ENCODE data around the gene KLHL5. TPM values are rescaled to one million over a fixed set of nuclear protein-coding genes. Genes with fewer than 3 reads are reported as not detected.

The KLHL5 gene
- polyA plus RNA-seq, 1 donor from 2014 or later = 33.8 TPM

- Histone ChIP-seq H3K9me2 (ENCODE audit: insufficient read depth, low read length) (no peaks in the 10 kb centered on the region), H3K36me3 (ENCODE audit: insufficient read depth, low read length) (no peaks in the 10 kb centered on the region), H4K20me1 (ENCODE audit: insufficient read depth) (no peaks in the 10 kb centered on the region), H2AFZ (ENCODE audit: low read depth, low read length) (no peak overlapping the region), H3K27me3 (ENCODE audit: insufficient read depth, low read depth, low read length) (no peaks in the 10 kb centered on the region), H3K27ac (ENCODE audit: low read length) (no peak overlapping the region), H3K4me3 (ENCODE audit: low read length) (no peak overlapping the region), H3K9me3 (ENCODE audit: low read length) (no peaks in the 10 kb centered on the region), H3K79me2 (replicated peaks; ENCODE audit: insufficient read depth, low read length) (no peaks in the 10 kb centered on the region), H3K4me2 (ENCODE audit: low read length) (no peak overlapping the region), H3F3A (ENCODE audit: insufficient read depth, low read length, poor library complexity, severe bottlenecking) (no peaks in the 10 kb centered on the region), H3K9ac (ENCODE audit: low read length) (no peak overlapping the region)
- TF ChIP-seq POLR2AphosphoS5 (IDR thresholded peaks at IDR 0.05) (no peak), SMC3 (conservative IDR thresholded peaks at IDR 0.05; ENCODE audit: poor library complexity) (no peak), EP300 (conservative IDR thresholded peaks at IDR 0.05; ENCODE audit: poor library complexity, severe bottlenecking) (no peak), RAD21 (conservative IDR thresholded peaks at IDR 0.05) (no peak), EZH2 (IDR thresholded peaks at IDR 0.05; ENCODE audit: borderline replicate concordance, insufficient read depth, low read length, poor library complexity, severe bottlenecking) (no peak), TAF1 (IDR thresholded peaks at IDR 0.05; ENCODE audit: low read depth) (no peak), MXI1 (conservative IDR thresholded peaks at IDR 0.05; ENCODE audit: poor library complexity, severe bottlenecking) (no peak), CTCF (IDR thresholded peaks at IDR 0.05; ENCODE audit: poor library complexity, severe bottlenecking) (no peak), REST (IDR thresholded peaks at IDR 0.05; ENCODE audit: borderline replicate concordance) (no peak)
These were observed 104.6 kb downstream of the KLHL5 start for GRCh38 chr4:39166669-39167068.

DNA sequence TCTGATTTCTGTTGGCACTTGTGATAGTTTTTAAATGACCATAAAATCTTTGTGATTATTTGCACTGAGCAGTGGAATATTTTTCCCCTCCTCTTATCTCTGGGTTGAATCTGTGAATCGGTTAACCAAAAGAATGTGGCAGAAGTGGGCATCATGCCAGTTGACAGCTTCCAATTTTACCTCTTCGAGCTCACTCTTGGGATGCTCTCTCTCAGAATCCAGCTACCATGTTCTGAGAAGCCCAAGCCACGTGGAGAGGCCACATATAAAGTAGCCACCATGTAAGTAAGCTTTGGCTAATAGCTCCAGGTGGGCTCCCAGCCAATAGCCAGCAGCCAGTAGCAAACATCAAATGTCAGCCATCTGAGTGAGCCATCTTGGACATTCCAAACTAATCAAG, 107.4 kb downstream of the KLHL5 start:
- Histone ChIP-seq H3K9me3 (ENCODE audit: low read length) (no peaks in the 10 kb centered on the region), H3K9me2 (ENCODE audit: insufficient read depth, low read length) (no peaks in the 10 kb centered on the region)
- TF ChIP-seq EP300 (conservative IDR thresholded peaks at IDR 0.05; ENCODE audit: poor library complexity, severe bottlenecking) = no peak
- no peak for TF ChIP-seq REST (IDR thresholded peaks at IDR 0.05; ENCODE audit: borderline replicate concordance)
- TF ChIP-seq SMC3 (conservative IDR thresholded peaks at IDR 0.05; ENCODE audit: poor library complexity) = no peak
- TF ChIP-seq CTCF (IDR thresholded peaks at IDR 0.05; ENCODE audit: poor library complexity, severe bottlenecking) = no peak
- TF ChIP-seq POLR2AphosphoS5 (IDR thresholded peaks at IDR 0.05) = no peak
- no peak for TF ChIP-seq EZH2 (IDR thresholded peaks at IDR 0.05; ENCODE audit: borderline replicate concordance, insufficient read depth, low read length, poor library complexity, severe bottlenecking)
- TF ChIP-seq RAD21 (conservative IDR thresholded peaks at IDR 0.05) = no peak
- no peak for TF ChIP-seq TAF1 (IDR thresholded peaks at IDR 0.05; ENCODE audit: low read depth)
- no peak for TF ChIP-seq MXI1 (conservative IDR thresholded peaks at IDR 0.05; ENCODE audit: poor library complexity, severe bottlenecking)

More for the DNA sequence above, 107.4 kb downstream of the KLHL5 start:
- no peaks in the 10 kb centered on the region for H3K79me2 ChIP-seq (replicated peaks; ENCODE audit: insufficient read depth, low read length)
- no peaks in the 10 kb centered on the region for H3F3A ChIP-seq (ENCODE audit: insufficient read depth, low read length, poor library complexity, severe bottlenecking)
- no peaks in the 10 kb centered on the region for H4K20me1 ChIP-seq (ENCODE audit: insufficient read depth)
- no peak overlapping the region for H3K27ac ChIP-seq (ENCODE audit: low read length)
- H2AFZ ChIP-seq (ENCODE audit: low read depth, low read length) = no peak overlapping the region
- H3K4me2 ChIP-seq (ENCODE audit: low read length) = no peak overlapping the region
- H3K36me3 ChIP-seq (ENCODE audit: insufficient read depth, low read length) = no peaks in the 10 kb centered on the region
- H3K4me3 ChIP-seq (ENCODE audit: low read length) = no peak overlapping the region
- no peaks in the 10 kb centered on the region for H3K27me3 ChIP-seq (ENCODE audit: insufficient read depth, low read depth, low read length)
- H3K9ac ChIP-seq (ENCODE audit: low read length) = no peak overlapping the region

All from neural cell (in vitro differentiated cells).